H1 (cell line): ENCODE measurements around the gene ZNF699. TPM values are rescaled to one million over a fixed set of nuclear protein-coding genes. Genes with fewer than 3 reads are reported as not detected.

Source experiments
- CTCF ChIA-PET: fragments of 300-600 bp; sonication (Branson Sonifier 250); formaldehyde crosslinking; loops from one replicate; lab custom pipeline; 2021; ENCODE audit not compliant: partially characterized antibody; lab: Charles Lee
- POLR2A ChIA-PET: fragments of 300-600 bp; sonication (Branson Sonifier 250); formaldehyde crosslinking; loops from one replicate; lab custom pipeline; 2021; ENCODE audit warnings: inconsistent platforms; ENCODE audit not compliant: partially characterized antibody; lab: Charles Lee
- DNase-seq, 2 experiments: peaks; one replicate each; pipeline versions ENCODE4 v3.0.0 to v3.0.0-alpha.2; 2010 to 2022; ENCODE audit warnings: low spot score in 2 of 2, low read depth in 1 of 2, mixed read lengths in 1 of 2
- FAIRE-seq: peaks from 2 replicates; lab custom pipeline; 2011; peaks lifted over from hg19 to GRCh38; lab: Jason Lieb, UNC
- H2AFZ ChIP-seq: 2 replicates; pipeline ENCODE4 v1.8.1; 2012; ENCODE audit warnings: low read length, inconsistent platforms
- H2AK5ac ChIP-seq: 2 replicates; pipeline ENCODE4 v1.6.1; 2013; ENCODE audit warnings: low read depth, low read length
- H2BK120ac ChIP-seq: replicated peaks from 2 replicates; pipeline ENCODE3; 2013; ENCODE audit warnings: low read depth, low read length, inconsistent platforms
- H2BK12ac ChIP-seq: 2 replicates; pipeline ENCODE4 v1.6.1; 2013; ENCODE audit warnings: low read depth, low read length
- H2BK15ac ChIP-seq: 2 replicates; pipeline ENCODE4 v1.6.1; 2013; ENCODE audit warnings: low read length
- H2BK20ac ChIP-seq: 2 replicates; pipeline ENCODE4 v1.6.1; 2013; ENCODE audit warnings: low read length
- H2BK5ac ChIP-seq: 2 replicates; pipeline ENCODE4 v1.6.1; 2013; ENCODE audit warnings: low read depth, low read length
- H3K14ac ChIP-seq: 2 replicates; pipeline ENCODE4 v1.6.1; 2013; ENCODE audit warnings: inconsistent platforms; ENCODE audit not compliant: insufficient read length
- H3K18ac ChIP-seq: 2 replicates; pipeline ENCODE4 v1.6.1; 2013; ENCODE audit warnings: low read length; ENCODE audit errors: extremely low read depth
- H3K23ac ChIP-seq: 2 replicates; pipeline ENCODE4 v1.6.1; 2013; ENCODE audit warnings: inconsistent platforms; ENCODE audit not compliant: insufficient read length
- H3K23me2 ChIP-seq: 2 replicates; pipeline ENCODE4 v1.6.1; 2013; ENCODE audit warnings: low read depth, low read length
- H3K27ac ChIP-seq: 2 replicates; pipeline ENCODE4 v1.6.1; 2011; ENCODE audit warnings: low read depth, low read length, inconsistent platforms
- H3K27me3 ChIP-seq, 4 experiments: replicated peaks in 1 of 4; 1 replicate in 1 of 4; 2 replicates in 3 of 4; pipeline versions ENCODE4 v1.6.1 to v1.8.1; 2011 to 2013; ENCODE audit warnings: low read length in 3 of 4, mild to moderate bottlenecking in 3 of 4, inconsistent platforms in 2 of 4, mixed read lengths in 2 of 4, moderate library complexity in 1 of 4; ENCODE audit not compliant: control insufficient read depth in 3 of 4, insufficient read depth in 3 of 4; ENCODE audit errors: extremely low read depth in 1 of 4
- H3K36me3 ChIP-seq, 4 experiments: 2 replicates each; pipeline versions ENCODE4 v1.6.1 to v1.8.1; 2011 to 2013; ENCODE audit warnings: mild to moderate bottlenecking in 4 of 4, low read length in 3 of 4, moderate library complexity in 2 of 4, control low read depth in 1 of 4, inconsistent platforms in 1 of 4; ENCODE audit not compliant: insufficient read depth in 4 of 4, control insufficient read depth in 2 of 4
- H3K4ac ChIP-seq: replicated peaks from 2 replicates; pipeline ENCODE3; 2013; ENCODE audit warnings: low read length, low read depth, mixed read lengths, inconsistent platforms; ENCODE audit not compliant: insufficient read length
- H3K4me1 ChIP-seq, 4 experiments: replicated peaks in 1 of 4; 1 replicate in 1 of 4; 2 replicates in 3 of 4; pipeline versions ENCODE4 v1.6.1 to v1.8.1; 2011 to 2013; ENCODE audit warnings: low read length in 3 of 4, inconsistent platforms in 2 of 4, mixed read lengths in 1 of 4; ENCODE audit not compliant: insufficient read depth in 4 of 4, control insufficient read depth in 3 of 4
- H3K4me2 ChIP-seq, 2 experiments: 2 replicates each; pipeline versions ENCODE4 v1.6.1 to v1.8.1; 2011 to 2013; ENCODE audit warnings: low read depth in 2 of 2, low read length in 2 of 2, control low read depth in 1 of 2, inconsistent platforms in 1 of 2, mild to moderate bottlenecking in 1 of 2; ENCODE audit not compliant: insufficient read depth in 1 of 2
- H3K4me3 ChIP-seq, 4 experiments: fragments of 200-600, 300-600 bp in 1 of 4; sonication (generic), shearing (Covaris generic), sonication (Bioruptor Twin) in 1 of 4; 2 replicates each; pipeline versions ENCODE4 v1.5.1 to v1.8.1; 2011 to 2016; ENCODE audit warnings: low read length in 4 of 4, low read depth in 3 of 4, control low read depth in 2 of 4, inconsistent platforms in 2 of 4, mild to moderate bottlenecking in 2 of 4, mixed read lengths in 1 of 4, moderate library complexity in 1 of 4; ENCODE audit not compliant: insufficient read depth in 2 of 4; ENCODE audit errors: extremely low read depth in 1 of 4
- H3K56ac ChIP-seq: replicated peaks from 2 replicates; pipeline ENCODE3; 2013; ENCODE audit warnings: low read depth, mild to moderate bottlenecking, mixed read lengths, low read length, inconsistent platforms; ENCODE audit not compliant: insufficient read length
- H3K79me1 ChIP-seq: 2 replicates; pipeline ENCODE4 v1.6.1; 2013; ENCODE audit warnings: low read depth, low read length, control low read depth
- H3K79me2 ChIP-seq, 2 experiments: 2 replicates each; pipeline versions ENCODE4 v1.6.1 to v1.8.1; 2012 to 2013; ENCODE audit warnings: low read length in 2 of 2, mild to moderate bottlenecking in 2 of 2, inconsistent platforms in 1 of 2; ENCODE audit not compliant: insufficient read depth in 2 of 2, control insufficient read depth in 1 of 2
- H3K9ac ChIP-seq, 4 experiments: replicated peaks in 1 of 4; 1 replicate in 1 of 4; 2 replicates in 3 of 4; pipeline versions ENCODE4 v1.6.1 to v1.8.1; 2011 to 2013; ENCODE audit warnings: low read depth in 3 of 4, low read length in 3 of 4, control low read depth in 2 of 4, mild to moderate bottlenecking in 2 of 4, moderate library complexity in 2 of 4, inconsistent platforms in 1 of 4; ENCODE audit errors: extremely low read depth in 1 of 4
- H3K9me3 ChIP-seq, 2 experiments: 2 replicates each; pipeline versions ENCODE4 v1.6.1 to v1.8.1; 2012 to 2013; ENCODE audit warnings: mild to moderate bottlenecking in 2 of 2, moderate library complexity in 2 of 2, control low read depth in 1 of 2, inconsistent platforms in 1 of 2, low read depth in 1 of 2, low read length in 1 of 2, mixed read lengths in 1 of 2; ENCODE audit not compliant: insufficient read depth in 2 of 2
- H4K20me1 ChIP-seq, 2 experiments: replicated peaks in 1 of 2; 2 replicates each; pipeline versions ENCODE3 to v1.8.1; 2011 to 2013; ENCODE audit warnings: inconsistent platforms in 2 of 2, low read length in 2 of 2, mild to moderate bottlenecking in 1 of 2; ENCODE audit not compliant: insufficient read depth in 2 of 2, control insufficient read depth in 1 of 2
- H4K5ac ChIP-seq: 2 replicates; pipeline ENCODE4 v1.6.1; 2013; ENCODE audit warnings: low read length, low read depth, mixed read lengths, inconsistent platforms; ENCODE audit not compliant: insufficient read length
- H4K8ac ChIP-seq: 2 replicates; pipeline ENCODE4 v1.8.0; 2013; ENCODE audit warnings: mild to moderate bottlenecking, moderate library complexity, low read length, inconsistent platforms; ENCODE audit not compliant: insufficient read depth; ENCODE audit errors: extremely low read depth
- H4K91ac ChIP-seq: replicated peaks from 2 replicates; pipeline ENCODE3; 2013; ENCODE audit warnings: low read length, mixed read lengths, inconsistent platforms; ENCODE audit not compliant: insufficient read length
- ATF3 ChIP-seq: IDR thresholded peaks from 2 replicates; pipeline ENCODE4 v1.6.1; 2011; ENCODE audit warnings: low read depth, mild to moderate bottlenecking, low read length; ENCODE audit not compliant: insufficient read depth
- CTBP2 ChIP-seq: IDR thresholded peaks from 2 replicates; pipeline ENCODE4 v1.7.0; 2011; ENCODE audit warnings: borderline replicate concordance, mild to moderate bottlenecking, moderate library complexity, mixed read lengths, low read length; ENCODE audit not compliant: insufficient read depth, insufficient read length
- KDM4A ChIP-seq: IDR thresholded peaks from one replicate; pipeline ENCODE4 v1.7.1; 2012; ENCODE audit warnings: low read depth, mild to moderate bottlenecking, moderate library complexity, low read length, inconsistent platforms; ENCODE audit not compliant: severe bottlenecking
- SAP30 ChIP-seq: fragments of 300-600 bp; sonication (generic); IDR thresholded peaks from 2 replicates; pipeline ENCODE4 v1.7.1; 2012; ENCODE audit warnings: low read length, moderate library complexity, mild to moderate bottlenecking, inconsistent platforms; ENCODE audit not compliant: insufficient read depth, insufficient replicate concordance
- SP1 ChIP-seq: IDR thresholded peaks from 2 replicates; pipeline ENCODE4 v1.6.1; 2011; ENCODE audit warnings: low read depth, low read length
- TEAD4 ChIP-seq: IDR thresholded peaks from 2 replicates; pipeline ENCODE4 v1.6.1; 2012; ENCODE audit warnings: low read depth, low read length, inconsistent platforms, mixed read lengths
- WGBS, 2 experiments: shearing (Covaris generic) in 1 of 2; methylation state at CpG; one replicate each; pipeline versions ENCODE4 v1.1.6 to v1.1.7; 2013 to 2015; ENCODE audit warnings: low lambda C conversion rate in 2 of 2, mixed read lengths in 2 of 2, inconsistent platforms in 1 of 2, low coverage in 1 of 2, missing lambda C conversion rate in 1 of 2; ENCODE audit not compliant: insufficient replicate concordance in 2 of 2, insufficient coverage in 1 of 2, insufficient read length in 1 of 2; ENCODE audit errors: extremely low coverage in 1 of 2, missing lambda C conversion rate in 1 of 2; 5-methylcytosine and 5-hydroxymethylcytosine counted together
- polyA plus RNA-seq, 7 experiments: library from polyadenylated mRNA; depleted of rRNA in 3 of 7; stranded (reverse) in 5 of 7; unstranded in 2 of 7; fragments of >200 nt in 5 of 7; fragments of 200-250 nt in 2 of 7; gene quantifications; 1 replicate in 5 of 7; 2 replicates in 1 of 7; 4 replicates in 1 of 7; pipeline versions ENCODE4 v1.2.1 to v1.2.3, GENCODE V29; 2011 to 2013; ENCODE audit warnings: missing spikeins in 2 of 7, mixed read lengths in 2 of 7
- total RNA-seq: library from RNA; stranded (reverse); fragmentation: NEBNext Ultra II Directional; extraction: Animal tissue kit (Norgen Biotek cat#: 25700); gene quantifications from 2 replicates; pipeline ENCODE4 v1.2.1, GENCODE V29; 2021

The ZNF699 gene
- total and polyA plus RNA-seq, 2 of the 8 experiments (the other 6 are each of a cell fraction or from before 2014, with no cell fraction given), result 1.00 to 3.3 TPM

GRCh38 chr19:9309974-9310446 is 372 bp upstream of the ZNF699 start:
- Histone ChIP-seq H2BK12ac (no peak overlapping the region), H3K79me2 (no peaks in the 10 kb centered on the region), H4K20me1 (no peaks in the 10 kb centered on the region), H3K23ac (no peak overlapping the region), H3K14ac (no peak overlapping the region), H2BK20ac (no peak overlapping the region), H3K4ac (no peak overlapping the region), H3K23me2 (peaks cover 5% of the 10 kb centered on the region; the same call in 1 of the 2 replicates), H3K36me3 (no peaks in the 10 kb centered on the region), H3K18ac (peak overlapping the region; percentile 93), H2BK5ac (peak overlapping the region; percentile 96; the same call in 1 of the 2 replicates), H3K9me3 (peaks cover 19 to 31% of the 10 kb centered on the region in 2 experiments), H3K9ac (peak overlapping the region in 3 of 4 experiments; percentile 58 to 89 (median 62); a peak in 6 of 7 replicates), H4K8ac (peak overlapping the region; percentile 91; the same call in 1 of the 2 replicates), H4K5ac (peak overlapping the region; percentile 58), H3K27me3 (no peaks in the 10 kb centered on the region), H2AFZ (peak overlapping the region; percentile 99), H3K4me3 (peak overlapping the region; percentile 75 to 92 (median 78)), H3K27ac (peak overlapping the region; percentile 82; the same call in 1 of the 2 replicates), H3K4me1 (peaks cover 0 to 3% (median 0%) of the 10 kb centered on the region in 4 experiments; a peak in 1 of 7 replicates), H3K56ac (no peak overlapping the region), H2AK5ac (no peak overlapping the region), H2BK15ac (peak overlapping the region; percentile 92; the same call in 1 of the 2 replicates), H2BK120ac (no peak overlapping the region), H4K91ac (no peak overlapping the region), H3K4me2 (peak overlapping the region; percentile 74 to 94), H3K79me1 (no peaks in the 10 kb centered on the region)
- TF ChIP-seq CTBP2, result no peak
- TF ChIP-seq TEAD4, result peak; percentile 71
- peak; percentile 16 for TF ChIP-seq KDM4A
- peak; percentile 50 for TF ChIP-seq SAP30
- TF ChIP-seq SP1, result peak; percentile 60; the same call in 1 of the 2 replicates
- TF ChIP-seq ATF3, result no peak
- CTCF ChIA-PET, result interaction anchor here (0.9 to 1.4 kb wide), 3 partner anchors 123 to 489 kb away, joined by 3 read pairs; no protein-coding TSS in a partner anchor
- DNase-seq (peak; percentile 88 to 97), FAIRE-seq (peak; percentile 60)
- 12% methylated on average over 13 of the region's 13 CpGs; no CpG with 5 or more reads in 1 of the 2 experiments for WGBS, 2 experiments
- POLR2A ChIA-PET, result interaction anchor here (0.6 to 1.5 kb wide), 3 partner anchors 13 to 273 kb away, joined by 3 to 8 read pairs (median 5); partner anchors contain the start of gene ZNF559
